ENCODE results near the gene TSPAN18.

TSPAN18 gene

GRCh38 chr11:44741976-44742375 is 15.2 kb downstream of the TSPAN18 start:
- no peak for DNase-seq

GRCh38 chr11:44742508-44743246 is 15.9 kb downstream of the TSPAN18 start:
- DNase-seq: no peak

DNA sequence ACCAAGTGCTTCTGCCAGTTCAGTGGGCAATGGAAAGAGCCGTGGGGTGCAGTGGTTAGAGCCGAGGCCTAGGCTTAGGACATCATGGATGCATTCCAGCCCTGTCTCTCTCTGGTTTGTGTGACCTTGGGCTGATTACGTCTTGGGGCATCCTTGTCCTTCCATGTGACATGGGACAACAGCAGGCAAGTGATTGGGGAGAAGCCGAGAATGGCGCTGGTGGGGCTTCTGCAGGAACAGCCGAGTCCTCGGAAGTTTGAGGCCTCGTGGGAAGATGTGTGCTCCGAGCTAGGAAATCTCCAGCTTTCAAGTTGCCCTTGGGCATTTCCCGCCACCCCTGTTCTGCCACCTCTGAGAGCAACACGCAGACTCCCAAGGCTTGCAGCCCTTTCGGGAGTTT is 16.6 kb downstream of the TSPAN18 start:
- DNase-seq: no peak

DNA sequence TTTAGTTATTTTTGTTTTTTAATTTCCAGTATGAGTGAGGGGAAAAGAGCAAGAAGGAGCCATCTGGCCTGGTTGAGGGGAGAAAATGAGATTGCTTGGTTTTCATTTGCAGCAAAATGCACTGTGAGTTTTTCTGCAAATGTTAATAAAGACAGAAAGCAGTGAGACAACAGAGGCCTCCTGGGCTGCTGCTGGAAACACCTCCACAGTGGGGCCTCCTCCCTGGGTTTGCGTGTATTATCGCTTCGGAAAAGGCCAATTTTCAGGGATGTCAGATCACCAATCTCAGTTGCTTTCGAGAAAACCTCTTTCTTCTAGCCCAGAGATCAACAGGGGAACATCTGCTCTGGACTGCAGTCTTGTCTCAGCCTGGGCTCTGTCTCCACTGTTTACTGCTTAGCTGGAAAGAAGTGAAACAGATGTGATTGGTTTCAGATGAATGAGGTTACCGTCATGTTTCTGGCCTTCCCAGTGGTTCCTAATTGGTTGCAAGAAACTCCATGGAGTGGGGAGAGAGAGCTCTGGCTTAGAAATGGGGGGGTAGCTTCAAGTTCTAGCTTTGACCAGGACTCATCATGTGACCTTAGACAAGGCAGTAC is 17.3 kb downstream of the TSPAN18 start:
- DNase-seq: no peak

GRCh38 chr11:44746894-44747293 is 20.1 kb downstream of the TSPAN18 start:
- DNase-seq: no peak

DNA sequence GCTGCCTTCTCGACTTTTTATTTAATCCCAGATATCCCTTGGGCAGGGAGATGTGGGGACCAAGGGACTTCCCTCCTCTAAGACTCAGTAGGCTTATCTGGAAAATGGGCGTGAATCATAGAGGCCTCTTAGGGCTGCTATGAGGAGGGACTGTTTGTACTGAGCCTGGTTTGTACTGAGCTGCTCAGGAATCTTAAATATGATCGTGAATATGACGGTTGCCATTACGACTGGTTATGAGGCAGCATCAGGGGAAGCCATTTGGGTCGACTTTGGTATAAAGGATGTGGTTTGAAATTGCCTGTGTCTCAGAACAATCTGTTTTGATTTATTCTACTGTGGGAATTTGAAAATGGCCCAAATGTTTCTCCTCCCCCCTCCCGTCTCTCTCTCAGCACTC is 20.6 kb downstream of the TSPAN18 start:
- no peak for DNase-seq

DNA sequence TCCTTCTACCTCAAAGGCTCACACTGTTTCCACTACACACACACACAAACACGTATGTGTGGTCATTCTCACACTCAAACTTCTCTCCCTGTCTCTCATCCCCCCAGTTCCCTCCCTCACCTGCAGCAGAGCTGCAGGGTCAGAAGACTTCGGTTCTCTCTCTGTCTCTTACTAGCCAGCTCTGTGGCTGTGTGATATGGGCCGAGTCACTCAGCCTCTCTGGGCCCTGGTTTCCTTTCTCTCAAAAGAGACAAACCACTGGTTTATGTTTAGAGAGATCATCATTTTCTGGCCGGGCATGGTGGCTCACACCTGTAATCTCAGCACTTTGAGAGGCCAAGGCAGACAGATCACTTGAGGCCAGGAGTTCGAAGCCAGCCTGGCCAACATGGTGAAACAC is 21.1 kb downstream of the TSPAN18 start:
- DNase-seq: no peak

DNA sequence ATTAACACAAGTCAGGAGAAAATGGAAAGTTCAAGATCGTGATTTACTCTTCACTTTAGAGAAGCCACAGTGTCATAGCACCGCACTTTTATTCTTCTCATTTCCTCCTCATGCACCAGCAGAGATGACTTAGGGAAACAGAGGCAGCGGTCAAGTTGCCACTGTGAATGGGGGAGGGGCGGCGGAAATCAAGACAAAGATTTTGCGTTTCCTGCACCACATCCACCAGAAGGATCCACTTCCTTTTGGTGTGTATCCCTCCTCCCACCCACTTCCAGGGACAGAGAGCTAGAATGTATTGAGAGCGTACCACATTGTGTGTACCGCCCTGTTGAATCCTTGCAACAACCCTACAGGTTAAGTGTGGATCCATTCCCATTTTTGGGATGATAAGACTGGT is 21.8 kb downstream of the TSPAN18 start:
- DNase-seq: no peak

DNA sequence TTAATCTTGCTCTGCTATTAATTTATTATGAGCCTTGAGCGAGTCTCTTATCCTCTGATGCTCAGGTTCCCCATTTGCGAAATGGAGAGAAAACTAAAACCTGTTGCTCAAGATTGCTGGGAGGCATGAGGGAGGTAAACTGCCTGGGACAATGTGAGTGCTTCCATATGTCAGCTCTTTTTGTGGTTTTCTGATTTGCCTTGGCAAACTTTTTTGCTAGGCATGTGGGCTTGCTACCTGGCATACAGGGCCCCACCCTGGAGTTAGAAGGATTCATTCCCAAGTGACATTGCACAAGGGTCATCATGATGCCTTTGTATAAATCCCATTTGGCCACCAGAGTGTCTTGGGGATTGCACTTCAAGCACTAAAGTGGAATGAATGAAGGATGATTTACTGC is 22.4 kb downstream of the TSPAN18 start:
- no peak for DNase-seq

GRCh38 chr11:44750551-44751465 is 24.0 kb downstream of the TSPAN18 start:
- no peak for DNase-seq

DNA sequence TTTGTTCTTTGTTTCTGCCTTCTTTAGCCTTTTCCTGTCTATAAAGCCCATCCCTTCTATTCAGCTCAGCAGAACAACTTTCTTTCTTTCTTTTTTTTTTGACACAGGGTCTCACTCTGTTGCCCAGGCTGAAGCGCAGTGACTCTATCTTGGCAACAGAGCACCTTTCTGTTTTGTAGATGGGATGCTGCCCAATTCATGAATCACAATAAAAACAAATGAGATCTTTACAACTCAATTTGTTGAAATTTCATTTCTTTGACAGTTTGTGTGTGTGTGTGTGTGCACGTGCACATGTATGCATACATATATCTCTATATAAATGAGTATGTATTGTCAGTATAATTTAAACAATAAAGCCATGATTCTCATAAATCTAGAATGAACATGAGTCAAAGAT is 25.5 kb downstream of the TSPAN18 start:
- DNase-seq: no peak

GRCh38 chr11:44752713-44753112 is 26.0 kb downstream of the TSPAN18 start:
- DNase-seq: no peak

GRCh38 chr11:44753961-44754645 is 27.3 kb downstream of the TSPAN18 start:
- no peak for DNase-seq

- no peak for DNase-seq
Measured at GRCh38 chr11:44754876-44755555, 28.3 kb downstream of the TSPAN18 start.

DNA sequence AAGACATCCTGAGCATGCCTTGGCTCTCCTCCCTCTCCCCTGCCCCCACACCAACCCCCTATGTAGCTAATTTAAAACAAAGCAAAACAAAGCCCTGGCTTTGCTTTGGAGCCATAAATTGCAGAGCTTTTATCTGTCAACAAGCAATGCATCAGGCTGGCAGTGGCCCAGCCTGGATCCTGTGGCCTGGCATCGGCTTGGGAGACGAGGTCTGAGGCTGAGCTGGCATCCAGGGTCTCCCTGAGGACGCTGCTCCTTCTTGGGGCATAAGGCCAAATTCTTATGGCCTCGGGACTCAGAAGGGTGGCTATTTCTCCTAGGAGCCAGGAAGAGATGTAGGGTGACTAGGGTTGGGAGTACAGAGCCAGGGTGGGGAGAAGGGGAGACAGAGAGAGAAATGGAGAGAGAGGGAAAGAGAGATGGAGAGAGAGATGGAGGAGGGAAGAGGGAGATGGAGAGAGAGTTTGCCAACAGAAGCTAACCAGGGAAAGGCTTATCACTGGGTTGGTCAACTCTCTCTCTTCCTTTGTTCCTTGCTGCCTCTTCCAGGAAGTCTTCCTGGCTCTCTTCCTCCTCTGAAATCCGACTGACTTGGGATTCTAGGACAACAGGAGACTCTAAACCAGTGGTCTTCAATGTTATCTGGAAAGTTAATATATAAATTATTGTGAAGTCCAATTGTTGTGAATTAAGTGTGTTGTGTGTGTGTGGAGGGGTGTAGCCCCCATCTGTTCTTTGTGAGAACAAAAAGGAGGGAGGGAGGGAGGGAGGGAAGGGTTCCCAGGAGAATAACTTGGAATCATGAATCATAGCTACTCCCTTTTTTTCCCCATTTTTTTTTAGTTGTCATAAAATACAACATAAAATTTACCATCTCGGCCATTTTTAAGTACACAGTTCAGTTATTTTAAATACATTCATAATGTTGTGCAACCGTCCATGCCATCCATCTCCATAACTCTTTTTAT is 29.1 kb downstream of the TSPAN18 start:
- no peak for DNase-seq

GRCh38 chr11:44758983-44759382 is 32.2 kb downstream of the TSPAN18 start:
- no peak for DNase-seq

DNA sequence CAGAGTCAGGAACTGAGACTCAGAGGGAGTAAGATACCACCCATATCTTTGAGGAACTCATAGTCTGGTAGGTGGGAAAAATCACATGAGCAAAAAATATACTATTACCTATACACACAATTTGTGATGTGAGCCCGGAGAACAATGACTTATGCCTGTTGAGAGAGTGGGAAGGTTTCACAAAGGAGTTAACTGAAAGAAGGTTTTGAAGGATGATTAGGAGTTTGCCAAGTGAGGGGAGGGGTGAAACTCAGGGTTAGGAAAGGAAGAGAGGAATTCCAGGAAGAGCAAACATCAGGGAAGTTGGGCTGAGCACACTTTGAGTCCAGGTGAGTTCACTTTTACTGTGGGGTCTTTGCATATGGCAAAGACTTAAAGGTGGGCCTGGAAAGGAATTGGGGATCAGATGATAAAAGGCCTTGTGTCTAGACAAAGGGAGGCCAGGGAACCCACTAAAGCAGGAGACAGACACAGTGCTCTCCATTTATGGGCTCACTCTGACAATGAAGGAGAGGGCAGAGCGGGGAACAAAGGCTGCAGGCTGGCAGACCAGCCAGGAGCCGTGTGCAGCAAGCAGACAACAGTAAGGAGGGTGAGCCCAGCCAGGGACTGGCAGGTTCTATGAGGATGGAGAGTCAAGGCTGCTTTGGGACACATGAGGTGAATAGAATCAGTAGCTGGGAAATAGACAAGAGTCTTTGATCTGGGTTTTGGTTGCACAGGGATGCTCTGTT is 33.1 kb downstream of the TSPAN18 start:
- no peak for DNase-seq

DNA sequence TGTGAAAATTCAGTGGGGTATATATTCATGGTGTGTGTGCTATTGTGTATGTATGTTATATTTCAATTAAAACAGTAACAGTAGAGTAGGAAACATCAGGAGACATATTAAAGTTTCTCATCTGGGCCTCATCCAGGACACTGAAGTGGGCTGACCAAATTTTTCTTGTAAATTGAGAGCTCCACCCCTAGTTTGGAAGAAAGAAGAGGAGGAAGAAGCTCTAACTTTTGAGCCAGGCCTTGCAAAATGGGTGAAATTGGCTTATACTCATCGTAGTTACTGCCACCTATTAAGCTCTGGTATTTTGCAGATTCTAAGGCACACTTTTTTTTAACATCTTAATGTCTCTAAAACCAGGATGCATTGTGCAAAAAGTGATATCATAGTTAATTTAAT is 33.7 kb downstream of the TSPAN18 start:
- DNase-seq: no peak

DNA sequence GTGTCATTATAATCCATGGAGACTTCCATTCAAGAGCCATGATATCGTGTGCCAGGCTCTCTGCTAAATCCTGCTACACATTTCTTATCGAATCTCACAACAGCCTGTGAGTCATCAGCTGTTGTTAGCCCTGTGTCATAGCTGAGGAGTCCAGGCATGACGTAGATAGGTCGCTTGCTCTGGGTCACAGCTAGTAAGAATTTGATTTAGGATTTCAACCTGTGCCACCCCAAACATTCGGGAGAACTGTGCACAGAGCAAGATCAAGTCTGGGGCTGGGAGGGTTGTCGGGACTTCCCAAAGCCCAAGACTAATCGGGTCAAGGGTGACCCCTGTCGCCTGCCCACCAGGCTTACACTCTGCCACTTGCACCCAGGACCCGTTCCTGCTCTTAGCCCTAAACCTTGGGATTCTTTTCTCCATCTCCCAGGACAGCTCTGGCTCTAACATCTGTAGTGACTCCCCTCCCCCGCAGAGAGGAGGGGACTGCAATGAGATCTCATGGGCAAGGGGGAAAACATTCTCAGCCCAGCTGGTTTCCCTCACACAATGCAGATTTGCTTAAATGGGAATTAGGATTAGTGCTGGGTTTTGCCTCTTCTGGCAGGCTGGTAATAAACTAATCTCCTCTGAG is 34.3 kb downstream of the TSPAN18 start:
- DNase-seq: peak; percentile 79

GRCh38 chr11:44761551-44761961 is 34.8 kb downstream of the TSPAN18 start:
- DNase-seq: no peak

Data from hematopoietic multipotent progenitor cell treated with erythropoietin and hydrocortisone succinate and interleukin-3 and kit ligand, for 4 days (in vitro differentiated cells).